ENCODE measurements around the gene DUOX1.
"Not testable (repeated sequence)": the region's sequence is repeated elsewhere in the genome, so short reads cannot be mapped to it uniquely, and the experiment has no call there.

The DUOX1 gene

GRCh38 chr15:45121706-45122417 lies 7.9 kb upstream of the DUOX1 start:
- no peak for DNase-seq

DNA sequence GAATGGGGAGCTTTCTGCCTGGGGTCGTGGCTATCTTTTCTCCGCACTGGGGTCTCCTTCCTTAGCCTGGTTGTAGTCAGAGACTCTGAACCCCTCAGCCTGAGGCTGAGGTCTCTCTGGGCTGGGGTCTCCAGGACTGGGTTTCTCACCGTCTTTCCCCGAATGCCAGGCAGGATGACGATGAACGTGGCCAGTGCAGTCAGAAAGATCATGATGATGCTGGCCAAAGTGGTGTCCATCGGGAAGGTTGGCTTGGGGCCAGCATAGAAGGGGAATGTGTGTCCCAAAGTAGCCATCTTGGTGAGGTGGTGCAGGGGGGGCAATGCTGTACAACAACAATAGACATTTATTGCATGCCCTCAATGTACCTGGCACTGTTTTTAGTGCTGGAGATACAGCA lies 7.1 kb upstream of the DUOX1 start:
- DNase-seq, result no peak

GRCh38 chr15:45123397-45123796 lies 6.4 kb upstream of the DUOX1 start:
- no peak for DNase-seq

DNA sequence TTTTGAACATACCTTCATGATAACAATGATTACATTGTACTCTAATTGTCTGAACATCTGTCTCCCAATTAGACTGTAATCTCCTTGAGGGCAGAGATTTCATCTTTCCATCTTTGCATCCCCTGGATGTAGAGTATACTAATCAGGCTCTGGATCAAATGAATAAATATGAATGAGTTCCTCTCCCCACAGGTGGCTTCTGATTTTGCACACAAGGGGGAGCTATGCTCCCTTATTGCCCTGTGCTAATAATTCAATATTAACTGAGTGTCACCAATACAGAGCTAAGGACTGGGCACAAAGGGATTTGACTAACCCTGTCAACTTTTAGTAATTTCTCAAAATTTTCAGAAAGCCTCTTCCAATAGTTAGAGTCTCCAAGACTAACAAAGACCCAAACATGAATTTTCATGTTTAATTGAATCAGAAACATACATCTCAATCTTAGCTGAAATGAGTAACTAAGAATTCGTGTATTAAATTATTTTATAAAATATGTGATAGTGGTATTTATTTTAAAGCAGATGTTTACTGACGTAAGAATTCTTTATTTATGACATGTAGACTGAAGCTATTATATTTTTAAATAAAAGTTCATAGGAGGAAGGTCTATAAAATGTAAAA lies 3.1 kb upstream of the DUOX1 start:
- DNase-seq, result peak; percentile 44

DNA sequence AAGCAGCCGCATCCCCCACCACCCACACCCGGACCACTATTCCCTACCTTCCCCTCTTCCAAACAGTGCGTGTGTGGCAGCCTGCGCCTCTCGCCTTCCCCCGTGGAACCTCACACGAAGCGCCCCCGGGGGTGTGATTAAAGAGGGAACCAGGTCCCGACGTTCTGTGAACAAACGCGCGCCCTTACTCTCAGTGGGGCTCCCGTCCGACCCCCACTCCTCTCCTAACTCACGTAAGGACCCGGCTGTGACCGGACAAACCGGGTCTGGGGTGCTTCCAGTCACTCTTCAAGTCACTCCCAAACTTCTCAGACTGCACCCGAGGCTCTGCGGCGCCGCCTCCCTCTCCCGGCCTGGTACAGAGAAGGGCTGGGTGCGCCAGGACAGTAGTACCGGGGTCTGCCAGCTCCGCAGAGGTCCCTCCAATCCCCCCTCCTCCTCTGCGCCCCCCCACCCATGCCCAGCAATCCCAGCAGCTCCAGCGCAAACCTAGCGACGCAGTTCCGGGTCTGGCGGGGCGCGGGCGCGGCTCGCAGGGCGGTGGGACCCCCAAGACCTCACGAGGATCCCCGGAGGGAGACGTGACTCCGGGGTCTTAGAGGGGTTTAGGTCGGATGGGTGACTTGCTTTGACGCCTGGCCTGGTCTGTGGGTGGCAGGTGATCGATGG lies 689 bp upstream of the DUOX1 start:
- DNase-seq, result no peak

GRCh38 chr15:45130291-45131000 lies 652 bp downstream of the DUOX1 start:
- DNase-seq, result no peak

GRCh38 chr15:45131510-45131909 lies 1.7 kb downstream of the DUOX1 start:
- no peak for DNase-seq

DNA sequence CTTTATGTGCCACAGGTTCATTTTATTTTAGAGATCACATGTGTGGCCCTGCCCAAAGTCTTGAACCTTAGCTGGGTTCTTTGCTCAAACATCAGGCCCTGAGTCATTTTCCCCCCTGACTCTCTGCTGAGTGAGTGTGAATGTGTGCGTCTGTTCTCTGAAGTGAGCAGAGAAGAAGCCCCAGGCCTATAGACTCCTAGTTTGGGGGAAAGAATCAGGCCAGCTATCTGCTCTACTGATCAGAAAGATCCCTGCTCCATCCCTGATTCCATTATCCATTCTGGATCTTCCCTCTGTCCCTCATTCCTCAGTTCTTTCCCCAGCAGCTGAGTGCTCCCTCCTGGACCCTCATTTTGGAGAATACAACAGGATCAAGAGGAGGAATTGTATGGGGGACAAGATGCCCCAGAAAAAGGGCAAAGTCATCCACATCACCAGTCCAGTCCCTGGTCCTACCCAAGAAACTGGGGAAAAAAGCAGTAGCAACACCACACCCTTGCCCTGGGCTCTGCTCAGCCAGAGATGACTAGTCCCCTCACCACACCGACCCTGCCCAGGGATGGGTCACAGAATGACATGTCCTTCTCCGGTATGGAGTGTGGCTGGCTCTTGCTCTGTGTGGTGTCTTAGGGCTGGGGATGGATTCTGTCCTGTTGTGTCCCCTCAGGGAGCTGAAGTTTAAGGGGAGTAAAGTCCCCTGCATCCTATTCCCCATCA lies 3.2 kb downstream of the DUOX1 start:
- no peak for DNase-seq

GRCh38 chr15:45133561-45133920 lies 3.7 kb downstream of the DUOX1 start:
- DNase-seq, result no peak

GRCh38 chr15:45134046-45134445 lies 4.3 kb downstream of the DUOX1 start:
- no peak for DNase-seq

DNA sequence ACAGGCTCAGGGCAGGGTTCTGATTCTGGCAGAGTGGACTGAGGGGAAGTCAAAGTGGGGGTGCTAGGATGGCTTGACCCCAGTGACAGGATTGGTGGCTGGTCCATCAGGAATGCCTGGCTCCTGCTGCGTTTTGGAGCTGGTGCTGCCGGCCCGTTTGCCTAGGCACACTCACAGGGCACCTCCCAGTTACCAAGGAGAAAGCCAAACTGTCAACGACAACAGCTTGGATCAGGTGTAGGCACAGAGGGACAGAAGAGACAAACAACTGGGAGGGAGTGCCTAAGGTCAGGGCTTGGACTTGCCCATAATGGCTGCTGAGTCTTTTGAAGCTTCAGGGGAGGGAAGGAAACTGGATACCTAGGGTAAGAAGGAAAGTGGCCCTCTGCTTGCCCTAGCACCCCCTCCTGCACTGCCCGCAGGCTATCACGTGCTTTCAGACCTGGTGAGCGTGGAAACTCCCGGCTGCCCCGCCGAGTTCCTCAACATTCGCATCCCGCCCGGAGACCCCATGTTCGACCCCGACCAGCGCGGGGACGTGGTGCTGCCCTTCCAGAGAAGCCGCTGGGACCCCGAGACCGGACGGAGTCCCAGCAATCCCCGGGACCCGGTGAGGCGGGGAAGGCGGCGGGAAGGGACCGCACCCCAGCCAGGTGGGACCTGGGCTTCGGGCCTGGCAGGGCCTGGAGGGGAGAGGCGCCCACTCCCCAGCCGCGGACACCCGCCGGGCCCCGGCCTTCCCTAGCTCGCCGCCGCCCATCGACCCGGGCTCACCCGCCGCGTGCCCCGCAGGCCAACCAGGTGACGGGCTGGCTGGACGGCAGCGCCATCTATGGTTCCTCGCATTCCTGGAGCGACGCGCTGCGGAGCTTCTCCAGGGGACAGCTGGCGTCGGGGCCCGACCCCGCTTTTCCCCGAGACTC lies 5.1 kb downstream of the DUOX1 start:
- no peak for DNase-seq

DNA sequence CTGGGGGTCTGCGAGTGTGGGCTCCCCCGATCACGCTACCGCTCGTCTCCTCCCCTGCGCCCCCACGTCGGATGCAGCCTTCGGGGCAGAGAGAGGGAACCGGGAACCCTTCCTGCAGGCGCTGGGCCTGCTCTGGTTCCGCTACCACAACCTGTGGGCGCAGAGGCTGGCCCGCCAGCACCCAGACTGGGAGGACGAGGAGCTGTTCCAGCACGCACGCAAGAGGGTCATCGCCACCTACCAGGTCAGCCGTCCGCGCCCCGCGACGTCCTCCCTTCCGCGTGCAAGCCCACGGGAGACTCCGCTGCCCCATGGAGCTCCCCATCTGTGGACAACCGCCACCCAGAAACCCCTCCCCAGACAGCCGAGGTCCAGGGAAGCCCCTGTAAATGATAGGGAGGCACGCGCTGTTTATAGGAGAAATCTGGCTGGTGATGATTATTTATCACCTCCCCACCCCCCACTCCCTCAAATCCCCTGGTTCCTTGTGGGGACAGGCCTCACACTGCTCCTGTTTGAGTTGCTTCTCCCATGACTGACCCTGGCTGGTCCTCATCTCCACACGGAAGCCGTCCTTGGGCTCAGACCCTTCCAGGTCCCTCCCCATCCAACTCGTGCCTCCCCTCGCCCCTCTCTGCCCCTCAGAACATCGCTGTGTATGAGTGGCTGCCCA lies 6.0 kb downstream of the DUOX1 start:
- not testable (repeated sequence) for DNase-seq

- no peak for DNase-seq
These were observed 6.6 kb downstream of the DUOX1 start for GRCh38 chr15:45136378-45136764.

GRCh38 chr15:45137703-45138102 lies 7.9 kb downstream of the DUOX1 start:
- DNase-seq, result no peak

- DNase-seq, result no peak
These were observed 9.3 kb downstream of the DUOX1 start for GRCh38 chr15:45138814-45139765.

GRCh38 chr15:45139770-45140169 lies 10.0 kb downstream of the DUOX1 start:
- DNase-seq, result no peak

- DNase-seq, result no peak
These were observed 10.9 kb downstream of the DUOX1 start for GRCh38 chr15:45140557-45141250.

- DNase-seq, result no peak
These were observed 11.6 kb downstream of the DUOX1 start for GRCh38 chr15:45141386-45141785.

GRCh38 chr15:45143056-45143455 lies 13.3 kb downstream of the DUOX1 start:
- no peak for DNase-seq

DNA sequence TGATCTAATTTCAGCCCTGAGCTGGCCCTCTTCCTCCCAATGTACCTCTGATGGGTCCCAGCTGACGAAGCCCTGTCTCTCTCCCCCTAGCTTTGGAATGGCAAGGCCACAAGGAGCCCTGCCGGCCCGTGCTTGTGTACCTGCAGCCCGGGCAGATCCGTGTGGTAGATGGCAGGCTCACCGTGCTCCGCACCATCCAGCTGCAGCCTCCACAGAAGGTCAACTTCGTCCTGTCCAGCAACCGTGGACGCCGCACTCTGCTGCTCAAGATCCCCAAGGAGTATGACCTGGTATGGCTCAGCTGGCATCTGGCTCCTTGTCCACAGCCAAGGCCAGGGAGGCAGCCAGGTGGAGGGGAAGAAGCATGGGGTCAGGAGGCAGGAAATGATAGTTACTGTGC lies 14.2 kb downstream of the DUOX1 start:
- no peak for DNase-seq

Measured in NCI-H1436 (cell line).